Islet precursor cell (in vitro differentiated cells): ENCODE results near the gene OR8G5.
A peak's percentile ranks its signal among the peaks of the same experiment; 100 is the strongest.
"Not testable (repeated sequence)": the region's sequence is repeated elsewhere in the genome, so short reads cannot be mapped to it uniquely, and the experiment has no call there.

Experiments
- DNase-seq: peaks from one replicate; pipeline ENCODE4 v3.0.0-alpha.2; 2018

OR8G5 gene, protein sequence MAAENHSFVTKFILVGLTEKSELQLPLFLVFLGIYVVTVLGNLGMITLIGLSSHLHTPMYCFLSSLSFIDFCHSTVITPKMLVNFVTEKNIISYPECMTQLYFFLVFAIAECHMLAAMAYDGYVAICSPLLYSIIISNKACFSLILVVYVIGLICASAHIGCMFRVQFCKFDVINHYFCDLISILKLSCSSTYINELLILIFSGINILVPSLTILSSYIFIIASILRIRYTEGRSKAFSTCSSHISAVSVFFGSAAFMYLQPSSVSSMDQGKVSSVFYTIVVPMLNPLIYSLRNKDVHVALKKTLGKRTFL

DNA sequence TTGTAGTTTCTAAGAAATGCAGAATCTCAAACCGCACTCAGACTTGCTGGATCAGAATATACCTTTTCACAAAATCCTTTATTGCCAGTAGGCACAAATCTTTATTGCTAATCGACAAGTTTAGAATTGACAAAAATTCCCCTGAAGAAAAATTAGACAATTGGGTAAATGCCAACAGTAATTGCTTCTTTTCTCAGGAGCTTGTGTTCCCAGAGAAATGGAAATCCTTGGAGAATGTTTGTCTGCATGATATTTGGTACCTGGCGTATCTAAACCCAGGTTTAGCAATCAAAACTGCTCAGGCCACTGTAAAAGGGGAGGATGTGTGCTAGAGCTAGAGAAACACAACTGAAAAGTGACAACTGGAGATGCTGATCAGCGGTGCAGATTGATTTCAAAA is at the start of gene OR8G5:
Gene OR8G5 (plus strand): TSS at position 301 of the 400 bp plus-strand sequence. CDS start 8,556 bp downstream, outside the sequence.
- no peak for DNase-seq

DNA sequence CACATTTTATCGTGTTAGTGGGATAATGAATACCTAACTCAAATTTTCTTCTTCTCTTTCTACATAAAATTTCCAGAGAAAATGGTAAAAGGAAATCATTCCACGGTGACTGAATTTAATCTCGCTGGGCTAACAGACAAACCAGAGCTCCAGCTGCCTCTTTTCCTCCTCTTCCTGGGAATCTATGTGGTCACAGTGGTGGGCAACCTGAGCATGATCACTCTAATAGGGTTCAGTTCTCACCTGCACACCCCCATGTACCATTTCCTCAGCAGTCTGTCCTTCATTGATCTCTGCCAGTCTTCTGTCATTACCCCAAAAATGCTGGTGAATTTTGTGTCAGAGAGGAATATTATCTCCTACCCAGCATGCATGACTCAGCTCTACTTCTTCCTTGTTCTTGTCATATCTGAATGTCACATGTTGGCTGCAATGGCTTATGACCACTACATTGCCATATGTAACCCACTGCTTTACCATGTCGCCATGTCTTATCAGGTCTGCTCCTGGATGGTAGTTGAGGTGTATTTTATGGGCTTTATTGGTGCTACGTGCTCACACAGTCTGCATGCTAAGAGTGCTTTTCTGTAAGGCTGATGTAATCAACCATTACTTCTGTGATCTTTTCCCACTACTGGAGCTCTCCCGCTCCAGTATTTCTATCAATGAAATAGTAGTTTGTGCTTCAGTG is 48.9 kb upstream of the OR8G5 start:
- DNase-seq, result no peak

DNA sequence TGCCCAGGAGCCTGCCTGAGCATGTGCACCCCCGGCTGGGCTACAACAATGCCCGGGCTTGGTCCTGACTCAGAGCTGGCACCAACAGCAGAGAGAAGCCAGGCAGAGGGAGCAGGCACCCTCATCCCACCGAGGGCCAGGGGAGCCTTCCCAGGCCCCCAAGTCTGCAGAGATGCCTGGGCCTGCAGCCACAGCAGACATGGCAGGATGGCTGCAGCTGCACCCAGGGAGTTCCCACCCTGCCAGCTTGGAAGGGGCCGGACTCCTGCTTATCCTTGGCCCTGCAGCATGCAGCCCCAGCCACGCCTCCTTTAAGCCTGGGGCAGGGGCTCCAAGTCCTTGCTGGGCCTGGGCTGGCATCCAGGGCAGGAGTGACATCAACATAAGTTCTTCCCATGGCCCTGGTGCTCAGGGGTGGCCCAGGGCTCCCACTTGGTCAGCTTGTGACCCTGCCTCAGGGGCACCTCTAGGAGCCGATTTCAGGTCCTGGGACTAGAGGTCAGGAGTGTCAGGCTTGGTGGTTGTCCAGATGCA is 46.3 kb upstream of the OR8G5 start:
- DNase-seq, result no peak

DNA sequence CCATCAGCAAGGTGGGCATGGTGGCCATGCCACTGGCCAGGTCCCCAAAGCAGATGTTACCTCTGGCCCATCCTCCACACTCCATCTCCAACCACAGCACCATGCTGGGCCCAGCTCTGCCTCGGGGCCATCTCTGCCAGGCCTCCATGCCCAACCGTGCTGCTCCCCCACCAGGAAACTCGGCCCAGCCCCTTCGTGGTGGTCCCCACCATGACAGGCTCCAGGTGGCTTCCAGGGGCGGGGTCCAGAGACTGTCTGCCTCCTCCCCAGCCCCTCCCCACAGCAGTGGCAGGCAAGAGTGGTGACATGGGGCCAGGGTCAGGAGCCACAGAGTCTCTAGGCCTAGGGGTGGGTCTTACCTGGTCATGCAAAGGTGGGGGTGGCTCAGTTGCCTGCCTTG is 45.8 kb upstream of the OR8G5 start:
- DNase-seq, result no peak

DNA sequence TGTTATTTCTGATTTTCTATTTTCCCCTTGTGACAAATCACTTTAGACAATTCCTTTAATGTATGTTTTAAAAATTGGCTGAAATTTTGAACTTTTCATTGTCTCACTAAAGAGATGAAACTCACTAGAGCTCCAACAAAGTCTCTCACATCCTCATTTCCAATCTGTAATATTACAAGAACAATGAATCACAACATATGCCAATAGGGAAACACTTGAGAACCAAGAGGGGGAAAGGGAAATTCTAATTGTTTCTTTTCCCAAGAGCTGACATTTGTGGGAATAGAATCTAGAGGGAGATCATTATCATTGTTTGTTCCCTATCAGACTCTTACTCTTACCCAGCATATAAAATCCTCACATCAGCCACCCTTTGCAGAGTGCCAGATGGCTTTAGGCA is 44.9 kb upstream of the OR8G5 start:
- no peak for DNase-seq

DNA sequence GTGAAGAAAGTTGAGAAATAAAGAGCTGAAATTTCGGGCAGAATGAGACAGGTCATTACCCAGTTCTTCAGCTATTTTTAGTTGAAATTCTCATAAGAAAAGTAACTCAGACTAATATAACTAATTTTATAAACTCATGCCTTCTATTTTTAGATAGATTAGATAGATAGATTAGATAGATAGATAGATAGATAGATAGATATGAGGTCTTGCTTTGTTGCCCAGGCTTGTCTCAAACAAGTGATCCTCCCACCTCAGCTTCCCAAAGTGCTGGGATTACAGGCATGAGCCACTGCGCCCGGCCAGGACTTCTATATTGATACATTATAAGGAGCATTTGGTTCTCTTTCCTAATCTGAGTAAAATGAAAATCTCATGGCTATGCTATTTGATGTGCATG is 42.1 kb upstream of the OR8G5 start:
- DNase-seq, result no peak

DNA sequence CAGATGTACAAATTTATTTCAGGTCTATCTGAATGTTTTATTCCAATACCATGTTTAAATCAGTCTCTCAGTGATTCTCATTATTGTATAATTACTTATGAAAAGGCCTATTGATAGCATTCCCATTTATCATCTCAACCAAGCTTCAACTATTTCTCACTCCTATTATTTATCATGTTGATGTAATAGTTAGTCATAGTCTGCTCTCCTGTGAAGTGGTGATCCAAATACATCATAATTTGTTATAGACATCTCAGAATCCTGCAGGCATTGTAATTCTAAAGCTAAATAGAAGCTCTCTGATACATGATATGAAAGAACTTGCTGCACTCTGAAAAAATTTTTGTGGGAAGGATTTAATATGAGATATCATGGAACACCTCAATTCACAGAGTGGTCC is 37.0 kb upstream of the OR8G5 start:
- DNase-seq, result no peak

DNA sequence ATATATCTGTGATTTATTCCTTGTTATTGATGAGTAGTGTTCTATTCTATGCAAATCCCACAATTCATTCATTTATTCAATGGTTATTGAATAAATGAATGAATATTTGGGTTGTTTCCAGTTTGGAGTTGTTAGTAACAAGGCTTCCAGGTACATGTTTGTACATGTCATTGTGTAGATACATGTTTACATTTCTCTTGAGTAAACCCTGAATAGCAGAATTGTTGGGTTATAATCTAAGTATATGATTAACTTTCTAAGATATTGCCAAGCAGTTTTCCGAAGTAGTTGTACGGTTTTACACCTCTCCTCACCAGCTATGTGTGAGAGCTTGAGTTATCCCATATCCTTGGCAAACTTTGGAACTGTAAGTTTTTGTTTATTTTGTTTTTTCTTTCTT is 33.8 kb upstream of the OR8G5 start:
- DNase-seq, result no peak

DNA sequence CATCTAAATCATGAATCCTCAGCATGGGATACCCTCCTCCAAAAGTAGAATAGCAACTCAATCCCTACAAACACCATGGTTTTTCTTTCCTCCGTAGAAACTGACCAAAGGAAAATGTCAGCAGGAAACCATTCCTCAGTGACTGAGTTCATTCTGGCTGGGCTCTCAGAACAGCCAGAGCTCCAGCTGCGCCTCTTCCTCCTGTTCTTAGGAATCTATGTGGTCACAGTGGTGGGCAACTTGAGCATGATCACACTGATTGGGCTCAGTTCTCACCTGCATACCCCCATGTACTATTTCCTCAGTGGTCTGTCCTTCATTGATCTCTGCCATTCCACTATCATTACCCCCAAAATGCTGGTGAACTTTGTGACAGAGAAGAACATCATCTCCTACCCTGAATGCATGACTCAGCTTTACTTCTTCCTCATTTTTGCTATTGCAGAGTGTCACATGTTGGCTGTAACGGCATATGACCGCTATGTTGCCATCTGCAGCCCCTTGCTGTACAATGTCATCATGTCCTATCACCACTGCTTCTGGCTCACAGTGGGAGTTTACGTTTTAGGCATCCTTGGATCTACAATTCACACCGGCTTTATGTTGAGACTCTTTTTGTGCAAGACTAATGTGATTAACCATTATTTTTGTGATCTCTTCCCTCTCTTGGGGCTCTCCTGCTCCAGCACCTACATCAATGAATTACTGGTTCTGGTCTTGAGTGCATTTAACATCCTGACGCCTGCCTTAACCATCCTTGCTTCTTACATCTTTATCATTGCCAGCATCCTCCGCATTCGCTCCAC is 31.4 kb upstream of the OR8G5 start:
- DNase-seq, result not testable (repeated sequence)

DNA sequence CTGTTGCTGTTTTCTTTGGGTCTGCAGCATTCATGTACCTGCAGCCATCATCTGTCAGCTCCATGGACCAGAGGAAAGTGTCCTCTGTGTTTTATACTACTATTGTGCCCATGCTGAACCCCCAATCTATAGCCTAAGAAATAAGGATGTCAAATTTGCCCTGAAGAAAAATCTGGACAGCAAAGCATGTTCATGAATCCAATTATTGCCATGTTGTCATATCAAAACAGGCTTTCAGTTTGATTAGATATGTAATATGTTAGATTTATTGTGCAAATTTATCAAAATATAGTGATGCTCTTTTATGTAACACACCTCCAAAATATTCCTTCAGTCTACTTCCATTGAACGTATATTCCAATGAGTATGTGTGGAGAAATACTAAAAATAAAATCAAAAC is 30.7 kb upstream of the OR8G5 start:
- no peak for DNase-seq

DNA sequence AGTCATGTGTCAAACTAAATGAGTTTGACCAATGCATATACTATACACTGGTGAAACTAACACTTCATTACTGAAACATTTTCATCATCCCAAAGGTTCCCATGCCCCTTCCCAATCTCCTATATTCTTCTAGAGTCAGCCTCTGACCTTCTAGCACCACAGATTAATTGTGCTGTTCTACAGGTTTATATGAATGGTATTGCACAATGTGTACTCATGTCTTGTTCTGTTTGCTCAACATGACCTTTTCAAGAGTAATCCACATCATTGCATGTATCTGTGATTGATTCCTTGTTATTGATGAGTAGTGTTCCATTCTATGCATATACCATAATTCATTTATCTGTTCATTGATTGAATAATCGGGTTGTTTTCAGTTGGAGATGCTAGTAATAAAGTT is 22.8 kb upstream of the OR8G5 start:
- DNase-seq, result no peak

DNA sequence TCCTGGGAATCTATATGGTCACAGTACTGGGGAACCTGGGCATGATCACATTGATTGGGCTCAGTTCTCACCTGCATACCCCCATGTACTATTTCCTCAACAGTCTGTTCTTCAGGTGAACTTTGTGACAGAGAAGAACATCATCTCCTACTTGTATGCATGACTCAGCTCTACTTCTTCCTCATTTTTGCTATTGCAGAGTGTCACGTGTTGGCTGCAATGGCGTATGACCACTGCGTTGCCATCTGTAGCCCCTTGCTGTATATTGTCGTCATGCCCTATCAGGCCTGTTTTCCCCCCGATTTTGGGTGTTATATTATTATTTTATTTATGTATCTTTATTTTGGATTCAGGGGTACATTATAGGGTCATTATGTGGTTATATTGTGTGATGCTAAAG is 17.7 kb upstream of the OR8G5 start:
- DNase-seq, result no peak

DNA sequence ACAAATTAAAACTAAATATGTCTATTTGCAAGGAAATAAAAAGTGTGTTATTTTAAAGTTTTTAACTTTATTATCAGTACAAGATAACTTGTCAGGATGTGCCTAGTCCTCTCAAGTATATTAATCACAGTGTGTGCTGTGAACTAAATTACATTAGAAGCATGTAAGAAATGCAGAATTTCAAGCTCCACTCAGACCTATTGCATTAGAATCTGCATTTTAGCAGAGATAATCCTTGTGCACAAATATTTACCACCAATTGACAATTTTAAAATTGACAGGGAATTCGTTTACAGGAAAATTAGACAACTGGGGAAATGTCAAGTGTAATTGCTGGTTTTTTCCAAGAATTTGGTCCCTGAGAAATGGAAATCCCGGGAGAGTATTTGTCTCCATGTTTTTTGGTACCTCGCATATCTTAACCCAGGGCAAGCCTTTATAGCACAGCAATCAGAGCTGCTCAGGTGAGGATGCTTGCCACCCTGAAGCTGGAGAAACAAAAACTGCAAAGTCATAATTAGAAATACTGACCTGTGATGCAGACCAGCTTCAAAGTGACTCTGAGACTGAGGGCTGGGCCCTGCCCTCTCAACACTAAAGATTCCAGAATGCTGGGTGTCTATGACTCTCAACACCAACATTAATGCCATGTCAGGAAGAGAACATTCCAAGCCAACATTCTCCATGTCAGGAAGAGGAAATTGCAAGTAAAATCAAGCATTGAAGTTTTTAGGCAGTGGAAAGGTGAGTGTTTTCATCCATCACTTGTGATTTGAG is 15.4 kb upstream of the OR8G5 start, which contains the start of gene OR8G1:
Gene OR8G1 (plus strand): TSS at position 475 of the 777 bp plus-strand sequence. CDS start 8,581 bp downstream, outside the sequence.
- DNase-seq, result no peak

DNA sequence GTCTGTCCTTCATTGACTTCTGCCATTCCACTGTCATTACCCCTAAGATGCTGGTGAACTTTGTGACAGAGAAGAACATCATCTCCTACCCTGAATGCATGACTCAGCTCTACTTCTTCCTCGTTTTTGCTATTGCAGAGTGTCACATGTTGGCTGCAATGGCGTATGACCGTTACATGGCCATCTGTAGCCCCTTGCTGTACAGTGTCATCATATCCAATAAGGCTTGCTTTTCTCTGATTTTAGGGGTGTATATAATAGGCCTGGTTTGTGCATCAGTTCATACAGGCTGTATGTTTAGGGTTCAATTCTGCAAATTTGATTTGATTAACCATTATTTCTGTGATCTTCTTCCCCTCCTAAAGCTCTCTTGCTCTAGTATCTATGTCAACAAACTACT is 6.3 kb upstream of the OR8G5 start:
- not testable (repeated sequence) for DNase-seq

DNA sequence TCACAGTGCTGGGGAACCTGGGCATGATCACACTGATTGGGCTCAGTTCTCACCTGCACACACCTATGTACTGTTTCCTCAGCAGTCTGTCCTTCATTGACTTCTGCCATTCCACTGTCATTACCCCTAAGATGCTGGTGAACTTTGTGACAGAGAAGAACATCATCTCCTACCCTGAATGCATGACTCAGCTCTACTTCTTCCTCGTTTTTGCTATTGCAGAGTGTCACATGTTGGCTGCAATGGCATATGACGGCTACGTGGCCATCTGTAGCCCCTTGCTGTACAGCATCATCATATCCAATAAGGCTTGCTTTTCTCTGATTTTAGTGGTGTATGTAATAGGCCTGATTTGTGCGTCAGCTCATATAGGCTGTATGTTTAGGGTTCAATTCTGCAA is 8.9 kb downstream of the OR8G5 start:
- DNase-seq, result not testable (repeated sequence)

DNA sequence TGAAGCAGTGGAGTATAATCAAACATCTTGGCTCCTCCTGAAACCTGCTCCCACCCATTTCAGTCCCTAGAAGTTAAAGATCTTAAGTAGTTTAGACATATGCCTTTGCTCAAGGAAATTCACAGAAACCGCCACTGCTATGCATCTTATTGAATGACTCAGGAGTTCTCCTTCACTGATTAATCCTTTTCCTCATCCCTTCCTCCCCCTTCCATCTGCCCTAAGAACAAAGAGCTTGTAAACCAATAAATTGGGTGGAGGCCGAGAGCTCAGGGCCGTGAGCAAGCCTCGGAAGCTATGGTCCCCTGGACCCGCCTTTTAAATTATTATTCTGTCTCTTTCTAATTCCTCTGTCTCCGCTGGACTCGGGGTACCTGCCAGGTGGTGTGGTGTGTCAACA is 14.7 kb downstream of the OR8G5 start:
- not testable (repeated sequence) for DNase-seq

DNA sequence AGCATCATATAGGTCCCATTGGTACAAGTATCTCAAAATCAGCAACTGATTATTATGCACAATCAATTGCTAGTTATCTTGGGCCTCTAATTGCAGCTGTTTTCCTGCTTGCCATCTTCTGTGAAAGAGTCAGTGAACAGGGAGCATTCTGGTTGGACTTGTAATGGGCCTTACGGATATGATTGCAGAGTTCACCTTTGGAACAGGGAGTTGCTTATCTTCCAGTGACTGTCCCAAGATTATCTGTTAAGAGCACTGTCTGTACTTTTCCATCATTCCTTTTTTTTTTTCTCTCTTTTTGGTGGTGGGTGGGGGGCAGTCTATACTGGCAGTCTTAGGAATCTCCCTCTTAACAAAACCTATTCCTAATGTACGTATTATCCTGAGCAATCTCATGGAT is 17.8 kb downstream of the OR8G5 start:
- DNase-seq, result no peak

DNA sequence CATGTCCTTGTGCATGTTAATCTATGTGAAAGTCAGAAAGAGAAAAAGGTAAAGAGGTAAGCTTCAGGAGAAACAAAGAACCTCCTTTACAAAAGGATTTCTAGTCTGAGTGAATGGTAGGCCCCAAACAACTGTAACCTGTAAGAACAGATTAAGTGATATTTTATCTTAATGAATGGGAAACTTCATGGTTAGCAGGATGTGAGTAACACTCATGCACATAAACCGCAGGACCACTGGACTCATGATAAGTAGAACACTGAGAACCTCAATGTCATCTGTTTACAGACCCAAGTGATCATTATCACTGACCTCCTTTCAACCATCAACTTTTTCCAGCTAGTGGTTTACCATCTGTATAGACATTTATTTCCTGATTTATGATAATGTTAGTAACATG is 19.9 kb downstream of the OR8G5 start:
- DNase-seq, result no peak

DNA sequence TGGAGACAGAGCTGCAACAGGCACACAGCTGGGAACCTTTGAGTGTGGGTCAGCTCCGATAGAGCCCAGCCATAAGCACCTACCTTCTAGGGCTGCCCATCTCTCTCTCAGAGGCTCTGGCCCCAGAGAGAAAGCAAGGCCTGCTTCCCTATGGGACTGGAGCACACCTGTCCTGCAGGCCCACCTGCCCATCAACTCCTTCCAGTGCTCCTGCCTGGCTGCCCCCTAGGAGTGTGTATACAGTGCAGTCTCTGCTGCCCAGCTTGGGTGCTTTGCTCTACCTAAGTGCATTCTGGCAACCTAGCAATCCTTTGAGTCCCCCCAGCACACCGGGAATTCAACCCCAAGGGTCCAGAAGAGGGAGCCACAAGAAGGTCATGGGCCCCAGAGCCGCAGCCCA is 21.0 kb downstream of the OR8G5 start:
- DNase-seq, result no peak

DNA sequence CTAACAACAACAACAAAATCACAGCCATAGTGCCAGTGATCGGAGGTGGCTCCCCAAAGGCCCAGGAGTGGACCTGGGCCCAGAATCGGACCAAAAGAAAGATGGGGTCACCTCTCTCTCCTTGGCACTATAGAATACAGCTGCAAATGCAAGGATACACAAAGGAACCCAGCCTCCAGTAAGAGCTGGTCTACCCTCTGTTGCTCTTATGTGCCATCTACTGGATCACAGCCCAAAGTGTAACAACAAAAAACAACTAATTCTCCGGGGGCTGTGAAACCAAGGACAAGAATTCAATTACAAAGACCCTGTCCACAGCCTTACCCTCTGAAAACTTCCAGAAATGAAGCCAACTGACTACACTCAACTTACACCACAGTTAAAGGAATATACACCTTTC is 21.6 kb downstream of the OR8G5 start:
- peak; percentile 49 for DNase-seq

DNA sequence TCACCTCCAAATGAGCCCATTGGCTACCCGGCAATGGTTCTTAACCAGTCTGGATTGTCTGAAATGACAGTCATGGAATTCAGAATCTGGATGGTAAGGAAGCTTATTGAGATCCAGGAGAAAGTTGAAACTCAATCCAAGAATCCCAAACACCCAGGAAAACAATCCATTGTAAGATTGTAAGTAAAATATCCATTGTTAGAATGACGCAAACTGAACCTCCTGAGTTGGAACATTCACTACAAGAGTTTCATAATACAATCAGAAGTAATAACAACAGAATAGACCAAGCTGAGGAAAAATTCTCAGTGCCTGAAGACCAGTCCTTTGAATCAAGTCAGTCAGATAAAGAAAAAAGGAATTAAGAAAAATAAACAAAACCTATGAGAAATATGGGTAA is 22.1 kb downstream of the OR8G5 start:
- DNase-seq, result no peak

DNA sequence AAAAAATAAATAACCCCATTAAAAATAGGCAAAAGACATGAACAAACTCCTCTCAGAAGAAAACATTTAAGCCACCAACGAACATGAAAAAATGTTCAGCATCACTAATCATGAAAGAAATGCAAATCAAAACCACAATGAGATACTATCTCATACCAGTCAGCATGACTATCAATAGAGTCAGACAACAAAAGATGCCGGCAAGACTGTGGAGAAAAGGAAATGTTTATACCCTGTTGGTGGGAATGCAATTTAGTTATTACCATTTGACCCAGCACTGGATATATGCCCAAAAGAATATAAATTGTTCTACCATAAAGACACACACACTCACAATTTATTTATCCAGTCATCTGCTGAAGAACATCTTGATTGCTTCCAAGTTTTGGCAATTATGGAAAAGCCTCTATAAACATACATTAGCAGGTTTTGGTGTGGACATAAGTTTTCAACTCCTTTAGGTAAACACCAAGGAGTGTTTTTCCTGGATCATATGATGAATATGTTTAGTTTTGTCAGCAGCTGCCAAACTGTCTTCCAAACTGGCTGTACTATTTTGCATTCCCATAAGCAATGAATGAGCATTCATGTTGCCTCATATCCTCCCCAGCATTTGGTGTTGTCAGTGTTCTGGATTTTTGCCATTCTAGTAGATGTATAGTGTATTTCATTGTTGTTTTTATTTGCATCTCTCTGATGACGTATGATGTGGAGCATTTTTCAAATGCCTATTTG is 29.6 kb downstream of the OR8G5 start:
- DNase-seq, result no peak
